HG03571 (cell line): ENCODE results near the gene CDKN2B-AS1.

Experiments used
- ATAC-seq: cut with Tn5 transposase; IDR thresholded peaks from one replicate; pipeline ENCODE4 v1.9.1; 2021; ENCODE audit not compliant: unreplicated experiment

The CDKN2B-AS1 gene

DNA sequence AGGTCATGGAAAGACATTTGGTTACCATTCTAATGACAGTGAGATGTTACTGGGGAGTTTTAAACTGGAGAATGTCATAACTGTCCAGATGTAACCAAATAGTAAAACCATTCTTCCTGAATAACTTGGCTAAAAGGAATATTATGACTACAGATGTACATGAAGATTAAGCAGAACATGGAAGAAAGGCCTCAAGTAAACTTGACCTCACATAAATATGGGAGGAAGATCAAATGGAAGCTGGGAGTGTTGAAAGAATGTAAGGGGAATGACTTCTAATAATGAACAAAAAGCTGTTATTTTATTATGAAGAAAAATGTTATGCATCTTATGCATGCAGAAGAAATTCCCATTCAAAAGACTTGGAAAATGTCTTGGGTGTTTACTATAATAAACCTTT, 122.2 kb downstream of the CDKN2B-AS1 start:
- ATAC-seq = no peak

- ATAC-seq = no peak
Observed at GRCh38 chr9:22117511-22118384, 123.2 kb downstream of the CDKN2B-AS1 start.

DNA sequence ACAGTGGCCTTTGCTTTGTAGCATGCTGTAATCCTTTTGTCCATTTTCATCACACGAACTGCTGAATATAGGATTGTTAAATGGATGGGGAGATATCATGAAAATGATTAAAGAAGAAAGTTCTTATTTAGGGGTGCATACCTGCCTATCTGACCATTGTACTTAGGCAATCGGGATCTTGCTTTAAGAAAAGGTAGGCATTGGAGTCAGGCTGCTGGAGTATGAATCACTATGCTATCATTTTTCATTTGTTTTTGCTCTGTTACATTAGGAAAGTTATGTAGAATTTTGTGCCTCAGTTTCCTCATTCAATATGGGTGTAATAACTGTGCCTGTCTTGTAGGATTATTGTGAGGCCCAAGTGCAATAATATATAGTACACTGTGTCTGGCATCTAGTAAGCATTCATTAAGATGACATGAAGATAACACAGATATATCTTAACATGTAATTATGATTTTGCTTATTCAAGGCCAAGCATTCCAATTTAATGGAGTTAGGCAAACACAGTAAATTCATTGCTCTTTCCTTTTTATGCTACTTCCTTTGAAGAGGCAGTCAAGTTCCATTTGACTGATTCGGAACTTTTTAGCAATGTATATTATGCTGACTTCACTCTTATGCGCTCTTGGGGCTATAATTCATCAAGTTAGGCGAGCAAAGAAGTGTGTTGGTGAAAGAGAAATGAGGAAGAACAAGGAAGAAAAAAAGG, 124.4 kb downstream of the CDKN2B-AS1 start:
- ATAC-seq = no peak

GRCh38 chr9:22119522-22120158, 125.0 kb downstream of the CDKN2B-AS1 start:
- no peak for ATAC-seq

- ATAC-seq = no peak
Observed at GRCh38 chr9:22120159-22120549, 125.6 kb downstream of the CDKN2B-AS1 start.

DNA sequence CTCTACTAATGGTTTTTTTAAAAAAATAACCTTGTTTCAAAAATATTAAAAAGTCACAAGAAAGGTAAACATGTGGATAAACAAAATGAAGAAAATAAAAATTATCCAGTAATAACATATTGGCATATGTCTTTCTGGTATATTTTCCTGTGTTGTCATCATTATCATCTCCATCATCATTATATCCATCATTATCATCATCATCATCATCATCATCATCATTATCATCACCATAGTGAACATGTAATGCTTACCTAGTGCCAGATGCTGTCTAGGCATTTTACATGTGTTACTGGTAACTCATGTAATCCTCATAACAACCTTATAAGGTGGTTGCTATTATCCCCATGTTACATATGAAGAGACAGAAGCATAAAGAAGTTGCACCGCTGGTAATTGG, 126.0 kb downstream of the CDKN2B-AS1 start:
- no peak for ATAC-seq

DNA sequence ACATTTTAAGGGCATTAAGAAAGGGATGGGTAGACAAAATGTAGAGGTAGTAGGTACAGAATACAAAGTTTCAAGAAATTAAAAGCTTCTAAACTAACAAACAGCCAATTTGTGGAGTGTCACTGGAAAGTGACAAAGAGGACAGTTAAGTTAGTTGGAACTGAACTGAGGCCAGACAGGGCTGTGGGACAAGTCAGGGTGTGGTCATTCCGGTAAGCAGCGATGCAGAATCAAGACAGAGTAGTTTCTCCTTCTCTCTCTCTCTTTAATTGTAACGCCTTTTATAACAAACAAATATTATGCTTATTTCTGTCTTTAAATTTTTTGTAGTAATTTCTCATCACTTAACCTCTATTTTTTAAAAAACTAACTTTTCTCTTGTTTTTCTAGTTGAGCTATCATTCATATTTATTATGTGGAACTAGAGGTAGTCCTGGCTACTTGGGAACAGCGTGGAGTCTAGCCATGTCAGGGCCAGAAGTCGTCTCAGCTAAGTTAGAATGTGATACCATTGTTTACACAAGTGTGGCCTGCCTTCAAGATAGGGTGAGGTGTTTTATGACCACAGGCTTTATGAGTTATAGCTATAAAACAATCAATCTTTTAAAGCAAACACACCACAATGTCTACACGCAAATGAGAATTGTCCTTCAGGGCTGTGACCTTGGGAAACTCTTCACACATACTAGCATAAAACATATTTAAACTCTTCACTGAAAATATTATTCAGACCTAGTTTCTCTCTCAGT, 129.8 kb downstream of the CDKN2B-AS1 start:
- ATAC-seq = no peak

DNA sequence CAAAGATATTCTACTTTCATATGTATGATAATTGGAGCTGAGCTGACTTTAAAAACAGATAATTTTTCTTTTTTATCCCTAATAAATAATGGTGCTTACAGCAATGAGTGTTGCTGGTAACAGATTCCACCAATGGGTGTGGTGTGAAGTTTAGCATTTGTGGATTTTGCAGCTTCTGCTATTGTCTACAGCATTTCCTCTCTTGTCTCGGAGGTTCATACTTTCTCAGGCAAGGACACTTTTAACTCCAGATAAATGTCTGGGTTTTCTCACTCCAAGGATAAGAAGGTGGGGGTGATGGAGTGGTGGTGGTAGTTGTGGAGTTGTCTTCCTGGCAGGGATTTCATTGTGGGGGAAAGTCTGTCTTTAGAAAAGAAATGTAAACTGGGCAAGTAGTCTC, 134.5 kb downstream of the CDKN2B-AS1 start:
- no peak for ATAC-seq

DNA sequence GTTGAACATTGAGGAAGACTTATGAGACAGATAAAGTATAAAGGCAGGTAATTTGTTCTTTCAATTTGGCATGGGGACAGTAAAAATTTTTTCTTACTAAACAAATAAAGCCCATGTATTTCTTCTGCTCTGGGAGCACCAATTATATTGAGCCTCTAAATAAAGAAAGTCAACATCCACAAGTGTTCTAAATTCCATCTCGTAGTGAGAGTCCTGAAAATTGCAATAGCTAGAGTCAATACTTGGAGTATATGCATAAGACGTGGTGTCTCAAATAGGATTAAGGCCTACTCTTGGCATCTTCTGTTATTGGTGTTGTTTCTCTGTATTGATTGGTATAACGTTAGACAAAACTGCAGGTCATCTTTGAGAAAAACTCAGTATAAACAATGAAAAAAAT, 135.0 kb downstream of the CDKN2B-AS1 start:
- no peak for ATAC-seq

DNA sequence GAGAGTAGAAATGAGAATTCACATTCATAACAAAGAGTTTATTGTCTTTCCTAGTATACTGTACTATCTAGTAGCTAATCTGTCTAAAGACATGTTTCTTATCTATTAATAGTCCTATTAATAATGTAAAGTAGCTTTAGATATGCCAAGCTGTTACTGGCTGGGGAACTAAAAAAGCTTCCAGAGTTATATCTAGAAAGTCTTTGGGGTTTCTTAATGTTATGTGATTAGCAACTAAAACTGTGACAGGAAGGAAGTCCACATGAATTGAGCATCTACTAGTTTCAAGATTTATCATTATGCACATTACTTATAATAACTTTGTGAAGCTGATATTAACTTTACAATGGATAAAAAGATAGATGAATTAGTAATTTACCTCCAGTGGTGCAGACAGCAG, 137.2 kb downstream of the CDKN2B-AS1 start:
- ATAC-seq = no peak

GRCh38 chr9:22134390-22134789, 139.8 kb downstream of the CDKN2B-AS1 start:
- no peak for ATAC-seq

- no peak for ATAC-seq
Observed at GRCh38 chr9:22136461-22137096, 142.0 kb downstream of the CDKN2B-AS1 start.

DNA sequence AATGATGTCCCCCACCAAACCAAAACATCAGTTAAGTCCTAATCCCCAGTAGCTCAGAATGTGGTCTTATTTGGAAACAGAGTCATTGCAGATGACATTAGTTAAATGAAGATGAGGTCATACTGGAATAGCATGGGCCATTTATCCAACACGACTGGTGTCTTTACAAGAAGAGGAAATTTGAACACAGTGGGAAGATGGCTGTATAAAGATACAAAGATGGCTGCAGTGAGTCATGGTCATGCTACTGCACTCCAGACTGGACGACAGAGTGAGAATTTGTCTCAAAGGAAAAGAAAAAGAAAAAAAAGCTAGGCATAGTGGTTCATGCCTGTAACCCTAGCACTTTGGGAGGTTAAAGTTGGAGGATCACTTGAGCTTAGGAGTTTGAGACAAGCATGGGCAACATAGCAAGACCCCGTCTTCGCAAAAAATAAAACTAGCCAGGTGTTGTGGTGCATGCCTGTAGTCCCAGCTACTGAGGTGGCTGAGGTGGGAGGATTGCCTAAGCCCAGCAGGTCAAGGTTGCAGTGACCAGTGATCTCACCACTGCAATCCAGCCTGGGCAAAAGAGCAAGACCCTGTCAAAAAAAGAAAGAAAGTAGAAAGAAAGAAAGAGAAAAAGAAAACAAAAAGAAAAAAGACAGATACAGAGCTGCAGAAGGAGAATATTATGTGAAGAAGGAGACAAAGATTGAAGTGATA, 144.5 kb downstream of the CDKN2B-AS1 start:
- no peak for ATAC-seq

GRCh38 chr9:22141908-22142307, 147.3 kb downstream of the CDKN2B-AS1 start:
- ATAC-seq = no peak

- ATAC-seq = no peak
Observed at GRCh38 chr9:22142671-22143070, 148.1 kb downstream of the CDKN2B-AS1 start.

- ATAC-seq = no peak
Observed at GRCh38 chr9:22143799-22144625, 149.4 kb downstream of the CDKN2B-AS1 start.

DNA sequence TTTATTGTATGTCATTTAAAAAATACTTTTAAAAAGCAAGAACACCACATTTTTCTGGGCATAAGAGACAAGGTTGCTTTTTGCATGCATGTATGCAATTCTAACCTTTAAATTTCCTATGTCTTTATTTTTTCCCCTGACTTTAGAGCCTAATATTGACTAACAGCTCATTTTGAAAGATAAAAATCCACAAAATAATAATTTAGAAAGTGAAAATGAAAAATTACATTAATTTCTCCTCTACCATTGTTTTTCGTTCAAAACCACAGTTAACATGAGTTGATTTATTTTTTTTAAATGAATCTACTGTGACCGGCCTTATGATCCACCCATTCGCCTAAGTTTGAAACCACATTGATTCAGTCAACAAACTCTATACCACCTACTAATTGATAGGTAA, 152.0 kb downstream of the CDKN2B-AS1 start:
- ATAC-seq = no peak

DNA sequence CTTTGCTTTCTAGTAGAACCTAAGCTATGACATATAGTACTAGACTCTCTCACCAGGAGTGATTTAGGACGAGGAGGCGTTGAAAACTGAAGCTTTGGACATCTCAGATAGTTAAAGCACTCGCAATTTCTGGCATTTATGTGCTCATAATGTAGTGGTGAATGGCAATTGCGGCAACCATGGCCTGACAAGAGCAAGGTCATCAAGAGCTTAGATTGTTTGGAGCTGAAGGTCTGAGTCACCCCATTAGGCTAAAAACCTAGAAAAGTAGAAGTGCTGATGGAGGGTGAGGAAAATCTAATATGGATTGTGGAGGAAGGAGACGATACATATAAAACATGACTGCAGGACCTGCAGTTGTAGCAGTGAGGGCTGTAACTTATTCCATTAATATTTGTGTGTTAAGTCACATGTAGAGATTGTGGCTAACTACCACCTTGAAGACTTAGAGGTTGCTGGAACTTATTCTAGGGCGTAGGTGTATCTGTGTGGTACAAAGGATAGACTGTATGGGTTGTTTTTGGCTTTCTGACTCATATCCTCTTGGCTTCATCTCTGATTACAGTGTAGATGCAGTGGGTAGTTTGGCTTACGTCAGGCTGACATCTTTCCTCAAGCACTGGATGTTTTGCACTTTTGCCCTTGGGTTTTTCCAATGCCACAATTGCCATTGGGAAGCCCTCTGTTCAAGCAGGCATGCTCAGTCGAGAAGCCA, 153.4 kb downstream of the CDKN2B-AS1 start:
- no peak for ATAC-seq

GRCh38 chr9:22148528-22148875, 153.9 kb downstream of the CDKN2B-AS1 start:
- no peak for ATAC-seq
